ENCODE results near the gene SNAP29.

GRCh38 chr22:20852076-20852475 is 6.7 kb upstream of the SNAP29 start:
- TF ChIP-seq CTCF (IDR thresholded peaks at IDR 0.05) (no peak), POLR2A (IDR thresholded peaks at IDR 0.05) (no peak)
